Astrocyte (in vitro differentiated cells and primary cell): ENCODE results near the gene EIF1AD. TPM values are rescaled to one million over a fixed set of nuclear protein-coding genes. Genes with fewer than 3 reads are reported as not detected.

Experiments
- DNase-seq: peaks from one replicate; pipeline ENCODE4 v3.0.0-alpha.2; 2010; ENCODE audit warnings: low read depth
- FAIRE-seq: peaks from 2 replicates; lab custom pipeline; 2011; peaks lifted over from hg19 to GRCh38; lab: Jason Lieb, UNC
- H2AFZ ChIP-seq: 2 replicates; pipeline ENCODE4 v1.6.0; 2012; ENCODE audit warnings: low read depth, low read length, inconsistent platforms
- H3K27ac ChIP-seq: 2 replicates; pipeline ENCODE4 v1.5.1; 2011; ENCODE audit warnings: low read depth, low read length, inconsistent platforms
- H3K27me3 ChIP-seq: 2 replicates; pipeline ENCODE4 v1.6.0; 2011; ENCODE audit warnings: low read length, inconsistent platforms; ENCODE audit not compliant: insufficient read depth
- H3K36me3 ChIP-seq: 2 replicates; pipeline ENCODE4 v1.5.1; 2011; ENCODE audit warnings: low read length, inconsistent platforms; ENCODE audit not compliant: insufficient read depth
- H3K4me1 ChIP-seq: 2 replicates; pipeline ENCODE4 v1.5.1; 2011; ENCODE audit warnings: low read length, inconsistent platforms; ENCODE audit not compliant: insufficient read depth
- H3K4me2 ChIP-seq: 2 replicates; pipeline ENCODE4 v1.6.0; 2012; ENCODE audit warnings: low read length, inconsistent platforms
- H3K4me3 ChIP-seq: 2 replicates; pipeline ENCODE4 v1.5.1; 2011; ENCODE audit warnings: low read depth, mild to moderate bottlenecking, low read length, inconsistent platforms; ENCODE audit not compliant: insufficient read depth
- H3K79me2 ChIP-seq: 2 replicates; pipeline ENCODE4 v1.6.0; 2012; ENCODE audit warnings: mild to moderate bottlenecking, low read length, inconsistent platforms; ENCODE audit not compliant: insufficient read depth
- H3K9ac ChIP-seq: 2 replicates; pipeline ENCODE4 v1.6.0; 2012; ENCODE audit warnings: mild to moderate bottlenecking, low read length, inconsistent platforms
- H3K9me3 ChIP-seq: 2 replicates; pipeline ENCODE4 v1.5.1; 2012; ENCODE audit warnings: low read depth, mild to moderate bottlenecking, low read length, inconsistent platforms; ENCODE audit not compliant: insufficient read depth
- H4K20me1 ChIP-seq: 2 replicates; pipeline ENCODE4 v1.6.0; 2012; ENCODE audit warnings: low read length, inconsistent platforms; ENCODE audit not compliant: insufficient read depth
- H3K27ac Mint-ChIP-seq: one replicate; pipeline ENCODE4 v1.8.0; 2021; ENCODE audit warnings: mild to moderate bottlenecking, mixed read lengths; ENCODE audit not compliant: unreplicated experiment
- H3K27me3 Mint-ChIP-seq: one replicate; pipeline ENCODE4 v1.8.0; 2021; ENCODE audit warnings: low read depth, mixed read lengths; ENCODE audit not compliant: unreplicated experiment
- H3K36me3 Mint-ChIP-seq: one replicate; pipeline ENCODE4 v1.8.0; 2021; ENCODE audit warnings: low read depth, mixed read lengths; ENCODE audit not compliant: unreplicated experiment
- H3K4me1 Mint-ChIP-seq: one replicate; pipeline ENCODE4 v1.8.0; 2021; ENCODE audit warnings: low read depth, mixed read lengths; ENCODE audit not compliant: unreplicated experiment
- H3K4me3 Mint-ChIP-seq: one replicate; pipeline ENCODE4 v1.8.0; 2021; ENCODE audit warnings: mild to moderate bottlenecking, moderate library complexity, mixed read lengths; ENCODE audit not compliant: unreplicated experiment
- H3K9me3 Mint-ChIP-seq: one replicate; pipeline ENCODE4 v1.8.0; 2021; ENCODE audit warnings: mild to moderate bottlenecking, mixed read lengths; ENCODE audit not compliant: unreplicated experiment
- CTCF ChIP-seq: IDR thresholded peaks from 2 replicates; pipeline ENCODE4 v1.5.1; 2011; ENCODE audit warnings: low read depth, mild to moderate bottlenecking, inconsistent platforms, low read length, moderate library complexity; ENCODE audit not compliant: insufficient read depth
- EZH2 ChIP-seq: IDR thresholded peaks from 2 replicates; pipeline ENCODE4 v1.6.1; 2012; ENCODE audit warnings: mild to moderate bottlenecking, low read length, inconsistent platforms; ENCODE audit not compliant: insufficient read depth
- total RNA-seq: library from RNA; stranded (reverse); gene quantifications from 2 replicates; pipeline ENCODE4 v1.2.1, GENCODE V29; 2021

EIF1AD gene
- total RNA-seq, 1 donor from 2014 or later, result 42.7 TPM

GRCh38 chr11:66042227-66042995 is 40.5 kb upstream of the EIF1AD start:
- H3K36me3 Mint-ChIP-seq, result no peaks in the 10 kb centered on the region

DNA sequence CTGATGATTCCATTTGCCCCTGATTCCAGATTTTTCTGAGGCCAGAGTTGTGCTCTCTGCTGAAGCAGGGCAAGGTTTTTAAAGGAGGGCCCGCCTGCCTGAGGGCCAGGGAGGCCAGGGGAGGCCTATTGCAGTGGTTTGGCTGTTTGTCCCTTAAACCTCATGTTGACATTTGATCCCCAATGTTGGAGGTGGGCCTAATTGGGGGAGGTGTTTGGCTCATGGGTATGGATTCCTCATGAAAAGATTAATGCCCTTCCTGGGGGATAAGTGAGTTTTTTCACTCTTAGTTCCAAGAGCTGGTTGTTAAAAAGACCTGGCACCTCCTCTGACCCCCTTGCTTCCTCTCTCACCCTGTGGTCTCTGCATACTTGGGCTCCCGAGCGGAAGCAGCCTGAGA is 37.8 kb upstream of the EIF1AD start:
- no peaks in the 10 kb centered on the region for H3K4me1 Mint-ChIP-seq
- peaks cover 12% of the 10 kb centered on the region for H3K9me3 Mint-ChIP-seq
- peaks cover 7% of the 10 kb centered on the region for H3K27me3 Mint-ChIP-seq
- DNase-seq, result no peak
- H3K27ac ChIP-seq, result no peak overlapping the region
- TF ChIP-seq EZH2 (no peak), CTCF (no peak)
- no peak overlapping the region for H2AFZ ChIP-seq
- H3K36me3 Mint-ChIP-seq, result no peaks in the 10 kb centered on the region
- H3K4me1 ChIP-seq, result no peaks in the 10 kb centered on the region
- no peak overlapping the region for H3K4me2 ChIP-seq
- no peaks in the 10 kb centered on the region for H4K20me1 ChIP-seq
- FAIRE-seq, result no peak
- no peaks in the 10 kb centered on the region for H3K36me3 ChIP-seq
- H3K9ac ChIP-seq, result no peak overlapping the region
- H3K27me3 ChIP-seq, result peaks cover 2% of the 10 kb centered on the region
- no peak overlapping the region for H3K27ac Mint-ChIP-seq
- no peaks in the 10 kb centered on the region for H3K79me2 ChIP-seq
- no peak overlapping the region for H3K4me3 ChIP-seq
- H3K4me3 Mint-ChIP-seq, result no peak overlapping the region
- peaks cover 3% of the 10 kb centered on the region for H3K9me3 ChIP-seq

More at GRCh38 chr11:66042227-66042995, 40.5 kb upstream of the EIF1AD start:
- H3K4me1 ChIP-seq, result peaks cover 2% of the 10 kb centered on the region
- Mint-ChIP-seq H3K4me3 (no peak overlapping the region), H3K27ac (no peak overlapping the region), H3K9me3 (peaks cover 8% of the 10 kb centered on the region), H3K27me3 (peaks cover 12% of the 10 kb centered on the region), H3K4me1 (no peaks in the 10 kb centered on the region)
- TF ChIP-seq CTCF (no peak), EZH2 (no peak)
- no peaks in the 10 kb centered on the region for H3K36me3 ChIP-seq
- no peaks in the 10 kb centered on the region for H3K9me3 ChIP-seq
- H4K20me1 ChIP-seq, result no peaks in the 10 kb centered on the region
- no peak overlapping the region for H3K27ac ChIP-seq
- H3K9ac ChIP-seq, result no peak overlapping the region
- peaks cover 5% of the 10 kb centered on the region for H3K27me3 ChIP-seq
- FAIRE-seq, result no peak
- no peak overlapping the region for H3K4me3 ChIP-seq
- no peaks in the 10 kb centered on the region for H3K79me2 ChIP-seq
- no peak for DNase-seq
- no peak overlapping the region for H3K4me2 ChIP-seq
- H2AFZ ChIP-seq, result no peak overlapping the region

- Histone ChIP-seq H3K36me3 (no peaks in the 10 kb centered on the region), H3K4me3 (no peak overlapping the region), H3K4me2 (no peak overlapping the region), H4K20me1 (no peaks in the 10 kb centered on the region), H2AFZ (no peak overlapping the region), H3K27me3 (peaks cover 2% of the 10 kb centered on the region), H3K9me3 (peaks cover 3% of the 10 kb centered on the region), H3K27ac (no peak overlapping the region), H3K79me2 (no peaks in the 10 kb centered on the region), H3K4me1 (no peaks in the 10 kb centered on the region), H3K9ac (no peak overlapping the region)
- no peak for FAIRE-seq
- no peak overlapping the region for H3K27ac Mint-ChIP-seq
- DNase-seq, result no peak
- H3K4me3 Mint-ChIP-seq, result peak overlapping the region; percentile 35
- peaks cover 10% of the 10 kb centered on the region for H3K27me3 Mint-ChIP-seq
- H3K36me3 Mint-ChIP-seq, result no peaks in the 10 kb centered on the region
- TF ChIP-seq CTCF, result no peak
- TF ChIP-seq EZH2, result no peak
- no peaks in the 10 kb centered on the region for H3K4me1 Mint-ChIP-seq
- H3K9me3 Mint-ChIP-seq, result peaks cover 16% of the 10 kb centered on the region
These were observed 35.4 kb upstream of the EIF1AD start for GRCh38 chr11:66037327-66037726.
